HG03558 (cell line): ENCODE results near the gene MSRB3.

Source experiments
- ATAC-seq: cut with Tn5 transposase; IDR thresholded peaks from one replicate; pipeline ENCODE4 v1.9.1; 2021; ENCODE audit warnings: moderate number of reproducible peaks; ENCODE audit not compliant: unreplicated experiment; ENCODE audit errors: extremely low read depth

Gene MSRB3

DNA sequence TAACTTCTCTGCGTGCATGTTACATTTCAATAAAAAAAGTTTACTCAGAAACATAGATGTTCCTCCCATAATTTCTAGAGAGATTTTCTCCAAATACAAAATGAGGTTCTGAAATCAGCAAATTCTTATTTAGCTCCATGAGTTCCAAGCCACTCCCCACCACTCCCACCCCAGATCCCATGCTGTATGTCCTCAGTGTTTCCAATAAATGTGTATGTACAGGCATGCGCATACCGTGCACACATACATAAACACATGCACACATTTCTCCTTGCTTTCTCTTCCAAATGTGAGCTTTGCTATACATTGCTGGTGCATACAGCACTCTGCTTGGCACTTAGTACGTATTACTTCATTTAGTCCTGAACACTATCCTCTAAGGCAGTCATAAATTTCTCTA is 209.7 kb downstream of the MSRB3 start:
- no peak for ATAC-seq

DNA sequence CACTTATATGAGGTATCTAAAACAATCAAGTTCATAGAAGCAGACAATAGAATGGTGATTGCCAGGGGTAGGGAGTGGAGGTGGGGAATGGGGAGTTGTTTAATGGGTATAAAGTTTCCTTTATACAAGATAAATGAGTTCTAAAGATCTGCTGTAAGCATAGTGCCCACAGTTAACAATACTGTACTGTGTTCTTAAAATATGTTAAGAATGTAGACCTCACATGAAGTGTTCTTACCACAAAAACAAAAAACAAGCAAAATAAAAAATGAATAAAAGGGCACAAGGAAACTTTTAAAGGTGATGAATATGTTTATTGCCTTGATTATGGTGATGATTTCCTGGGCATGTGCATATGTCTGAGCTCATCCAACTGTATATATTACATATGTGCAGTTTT is 211.8 kb downstream of the MSRB3 start:
- ATAC-seq, result no peak

DNA sequence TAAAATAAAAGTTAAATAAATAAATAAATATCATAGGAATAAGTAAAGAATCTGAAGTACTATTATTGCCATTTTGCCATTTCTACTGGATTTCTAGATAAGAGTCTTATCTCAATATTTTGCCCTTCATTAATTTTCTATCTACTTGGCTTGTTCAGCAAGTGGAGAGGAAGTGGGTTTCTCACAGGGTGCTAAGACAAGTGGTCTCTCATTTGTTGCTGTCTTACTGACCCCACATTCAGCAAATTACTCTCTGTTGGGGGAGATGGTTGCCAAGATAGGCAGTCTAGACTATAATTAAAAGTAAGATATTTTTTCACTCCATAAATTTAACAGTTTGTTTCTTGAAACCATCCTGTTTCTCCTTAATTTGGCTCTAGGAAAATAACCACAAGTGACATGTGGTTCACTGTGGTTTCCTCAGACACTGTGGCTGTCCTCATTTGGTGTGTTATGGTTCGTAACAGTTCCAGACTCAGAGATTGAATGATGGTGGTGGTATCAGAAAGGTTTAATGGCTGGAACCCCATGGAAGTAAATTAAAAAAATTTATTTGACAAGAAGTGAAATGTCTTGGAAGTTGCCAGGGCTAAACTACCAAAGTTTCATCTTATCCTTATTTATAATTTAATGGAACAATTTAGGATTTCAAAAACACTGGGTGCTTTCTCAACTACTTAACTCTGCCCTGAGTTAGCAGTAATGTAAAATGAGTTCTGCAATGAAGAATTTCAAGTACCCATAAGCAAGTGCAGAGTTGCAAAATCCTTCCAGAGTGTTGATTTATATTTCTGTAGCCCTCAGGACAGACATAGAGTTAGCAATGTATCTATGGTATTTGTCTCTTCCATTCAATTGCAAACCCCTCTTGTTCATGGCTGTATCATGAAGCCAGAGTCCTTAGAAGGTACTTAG is 214.8 kb downstream of the MSRB3 start:
- no peak for ATAC-seq

DNA sequence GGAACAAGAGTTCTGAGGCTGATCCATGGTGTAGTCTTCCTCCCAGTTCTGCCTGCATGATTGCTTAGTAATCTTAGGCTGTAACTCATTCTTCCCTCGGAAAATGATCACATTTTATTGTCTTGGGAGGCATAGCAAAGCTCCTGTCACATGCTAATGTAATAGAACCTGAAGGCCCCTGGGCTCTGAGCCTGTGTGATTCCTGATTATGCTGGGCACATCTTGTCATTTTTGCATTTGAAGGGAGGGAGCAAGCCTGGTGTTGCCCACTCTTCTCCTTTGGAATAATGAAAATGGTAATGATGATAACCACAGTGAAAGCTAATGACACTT is 215.4 kb downstream of the MSRB3 start:
- no peak for ATAC-seq

DNA sequence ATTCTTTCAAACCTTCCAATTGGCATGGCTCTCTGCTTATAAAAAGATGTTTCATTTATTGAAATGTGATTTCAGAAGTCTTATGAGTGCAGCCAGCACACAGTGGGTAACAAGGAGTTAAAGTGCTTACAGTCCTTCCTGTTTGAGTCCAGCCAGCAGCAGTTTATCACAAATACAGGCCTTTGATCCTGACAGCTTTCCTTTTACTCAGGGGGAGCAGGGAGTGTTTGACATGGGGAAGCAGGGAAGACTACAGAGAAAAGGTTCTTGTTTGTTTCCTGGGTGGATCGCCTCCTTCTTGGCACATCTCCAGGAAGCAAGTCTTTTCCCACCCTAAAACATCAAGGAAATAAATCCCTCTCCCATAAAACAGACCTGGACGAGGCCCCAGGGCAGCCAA is 216.1 kb downstream of the MSRB3 start:
- ATAC-seq, result no peak

DNA sequence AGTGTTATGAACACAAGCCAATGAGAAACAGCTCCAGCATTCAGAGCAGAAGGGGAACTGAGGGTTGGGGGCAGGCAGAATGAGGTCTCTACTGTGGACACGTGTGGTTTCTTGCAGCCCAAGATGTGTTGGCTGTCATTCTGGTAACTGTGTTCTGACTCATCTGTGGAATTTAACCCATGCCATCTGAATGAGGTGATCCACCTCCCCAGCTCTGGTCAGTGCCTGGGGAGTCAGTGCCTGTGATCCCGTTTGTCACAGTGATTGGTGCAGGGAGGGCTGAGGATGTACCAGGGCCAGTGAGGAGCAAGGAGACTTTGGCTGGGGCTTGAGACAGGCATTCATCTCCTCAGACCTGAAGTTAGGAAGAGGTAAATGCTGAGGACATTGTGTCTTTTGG is 216.8 kb downstream of the MSRB3 start:
- ATAC-seq, result no peak

DNA sequence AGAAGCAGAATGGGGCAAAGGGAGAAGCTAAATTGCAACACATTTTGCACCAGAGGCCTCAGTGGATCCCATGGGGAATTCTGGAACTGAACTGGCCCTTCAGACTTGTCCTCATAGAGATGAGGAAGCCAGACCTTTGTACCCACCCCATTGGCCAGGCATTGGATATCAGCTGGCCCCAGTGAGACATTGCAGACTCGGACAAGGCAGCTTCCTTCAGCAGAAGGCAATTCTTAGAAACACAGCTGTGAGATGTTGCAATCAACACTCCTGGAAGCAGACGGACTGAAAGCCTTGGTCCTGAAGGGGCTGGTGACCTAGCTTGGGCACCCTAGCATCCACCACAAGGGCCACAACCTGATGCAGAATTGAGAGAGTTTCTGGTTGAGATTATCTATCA is 218.1 kb downstream of the MSRB3 start:
- ATAC-seq, result no peak

DNA sequence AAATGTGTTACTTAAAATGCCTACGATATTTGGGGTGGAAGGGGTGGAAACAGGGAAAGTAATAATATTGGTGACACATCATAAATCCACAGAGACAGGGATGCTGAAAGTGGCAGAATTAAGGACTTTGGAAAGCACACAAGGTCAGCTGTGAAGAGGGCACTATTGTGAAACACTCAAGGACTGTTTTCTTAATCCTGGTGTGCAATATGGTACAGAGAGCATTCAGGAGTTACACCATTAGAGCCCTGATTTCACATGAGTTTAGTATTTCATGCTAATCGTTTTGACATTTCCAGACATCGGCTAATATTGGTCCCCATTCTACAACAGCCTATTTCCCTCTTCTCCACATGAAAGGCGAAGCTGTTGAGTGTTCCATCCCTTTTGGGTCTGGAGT is 219.2 kb downstream of the MSRB3 start:
- no peak for ATAC-seq

DNA sequence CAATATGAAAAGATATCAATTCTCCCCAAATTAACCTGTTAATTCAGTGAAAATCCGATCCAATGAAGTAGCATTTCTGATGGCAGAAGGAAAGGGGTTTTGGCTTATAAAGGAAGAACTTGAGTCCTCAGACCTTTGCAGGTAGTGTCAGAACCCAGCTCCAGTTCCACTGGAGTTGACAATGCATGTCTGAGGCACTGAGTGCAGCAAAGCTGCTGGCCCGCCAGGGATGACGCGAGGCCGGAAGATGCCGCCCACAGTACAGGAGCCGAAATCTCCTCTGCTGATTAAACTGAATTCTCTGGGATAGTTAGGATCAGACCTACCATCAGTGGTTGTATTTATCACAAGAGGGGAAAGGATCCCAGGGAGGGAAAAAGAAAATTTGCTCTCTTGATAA is 220.7 kb downstream of the MSRB3 start:
- no peak for ATAC-seq

DNA sequence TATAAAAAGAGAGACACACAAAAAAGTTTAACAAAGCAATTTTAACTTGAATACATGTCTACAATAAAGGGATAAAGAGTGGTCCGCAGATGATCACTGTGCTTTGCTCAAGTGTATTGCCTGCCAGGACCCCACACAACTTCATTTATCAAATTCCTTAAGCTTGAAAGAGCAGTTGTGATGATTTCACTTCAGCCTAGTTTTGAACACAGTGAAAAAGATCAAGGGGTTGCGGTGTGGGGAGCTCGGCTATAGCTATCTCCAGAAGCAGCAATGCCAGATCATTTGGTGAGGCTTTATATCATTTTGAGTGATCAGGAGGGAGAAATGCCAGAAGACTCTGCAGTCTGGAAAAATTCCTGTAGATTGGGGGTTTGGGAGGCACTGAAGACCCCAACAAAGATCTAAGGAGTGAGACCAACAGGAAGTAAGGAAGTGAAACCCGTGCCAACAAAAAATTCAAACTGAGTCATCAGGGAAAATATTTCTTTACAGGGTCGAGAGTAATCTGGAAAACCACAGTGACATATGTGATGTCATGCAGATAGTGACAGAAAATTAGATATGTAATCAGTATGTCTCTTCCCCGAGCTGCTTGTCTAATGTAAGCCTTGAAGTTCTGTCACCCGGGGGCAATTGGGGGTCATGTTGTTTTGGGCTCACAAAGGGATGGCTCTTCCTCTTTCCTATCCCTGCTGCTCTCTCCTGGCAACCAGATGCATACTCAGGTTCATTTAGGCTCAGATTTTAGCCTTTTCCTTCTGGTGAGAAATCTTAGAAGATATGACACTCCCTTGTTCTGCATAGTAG is 221.8 kb downstream of the MSRB3 start:
- no peak for ATAC-seq

DNA sequence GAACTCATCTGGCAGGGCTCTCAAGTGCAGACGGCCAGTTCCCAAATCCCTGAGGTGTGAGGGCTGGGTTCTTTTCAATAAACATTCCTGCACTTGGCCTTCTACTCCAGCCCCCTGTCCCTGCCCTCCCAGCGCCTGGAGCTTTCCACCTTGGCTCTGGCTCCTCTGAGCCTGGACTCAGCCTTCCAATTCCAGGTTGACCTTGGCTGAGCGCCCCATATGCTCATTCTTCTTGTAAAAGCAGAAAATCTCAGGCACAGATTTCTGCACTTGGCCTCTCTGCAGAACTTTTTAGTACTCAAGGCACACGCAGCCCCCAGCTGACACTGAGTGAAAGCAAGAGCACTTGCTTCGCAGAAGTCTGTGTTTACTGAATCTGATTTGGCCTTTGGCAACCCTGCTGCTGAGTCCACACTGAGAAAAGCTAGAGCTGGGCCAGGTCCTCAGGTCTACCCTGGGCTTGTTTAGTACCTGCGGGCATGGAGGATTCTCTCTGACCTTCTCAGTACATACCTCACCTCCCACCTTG is 222.7 kb downstream of the MSRB3 start:
- ATAC-seq, result no peak

DNA sequence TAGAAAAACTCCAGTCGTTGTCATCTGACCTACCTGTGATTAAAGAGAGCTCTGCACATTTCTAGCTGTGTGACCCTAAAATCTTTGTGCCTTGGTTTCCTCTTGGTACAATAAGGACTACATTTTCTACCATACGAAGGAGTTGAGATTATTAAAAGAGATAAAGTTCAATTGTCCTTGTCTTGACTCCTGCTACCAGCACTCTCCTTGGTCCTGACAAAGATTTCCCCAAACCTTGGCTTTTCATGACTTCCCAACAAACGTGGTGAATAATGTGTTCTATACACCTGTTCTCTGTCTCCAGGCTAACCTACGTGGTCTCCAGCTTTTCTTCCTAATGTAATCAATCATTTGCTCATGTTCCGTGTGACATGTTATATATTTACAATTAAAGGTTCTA is 223.5 kb downstream of the MSRB3 start:
- no peak for ATAC-seq

DNA sequence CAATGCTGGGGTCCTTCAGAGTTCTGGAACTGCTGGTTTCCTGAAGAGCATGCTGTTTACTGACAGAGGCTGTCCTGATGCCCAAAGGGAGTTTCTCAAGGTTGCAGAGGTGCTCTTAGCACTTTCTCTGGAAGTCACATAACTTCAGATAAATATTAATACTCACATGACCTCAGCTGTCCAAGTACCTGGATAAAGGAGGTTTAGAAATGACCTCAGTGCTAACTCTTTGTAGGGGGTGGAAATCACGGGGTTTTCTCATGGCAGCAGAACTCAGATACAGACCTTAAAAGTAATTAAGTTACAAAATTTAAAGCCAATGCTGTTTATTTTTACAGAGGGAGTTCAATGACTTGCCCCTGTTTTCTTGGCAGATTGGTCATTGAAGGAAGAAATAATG is 225.9 kb downstream of the MSRB3 start:
- no peak for ATAC-seq

DNA sequence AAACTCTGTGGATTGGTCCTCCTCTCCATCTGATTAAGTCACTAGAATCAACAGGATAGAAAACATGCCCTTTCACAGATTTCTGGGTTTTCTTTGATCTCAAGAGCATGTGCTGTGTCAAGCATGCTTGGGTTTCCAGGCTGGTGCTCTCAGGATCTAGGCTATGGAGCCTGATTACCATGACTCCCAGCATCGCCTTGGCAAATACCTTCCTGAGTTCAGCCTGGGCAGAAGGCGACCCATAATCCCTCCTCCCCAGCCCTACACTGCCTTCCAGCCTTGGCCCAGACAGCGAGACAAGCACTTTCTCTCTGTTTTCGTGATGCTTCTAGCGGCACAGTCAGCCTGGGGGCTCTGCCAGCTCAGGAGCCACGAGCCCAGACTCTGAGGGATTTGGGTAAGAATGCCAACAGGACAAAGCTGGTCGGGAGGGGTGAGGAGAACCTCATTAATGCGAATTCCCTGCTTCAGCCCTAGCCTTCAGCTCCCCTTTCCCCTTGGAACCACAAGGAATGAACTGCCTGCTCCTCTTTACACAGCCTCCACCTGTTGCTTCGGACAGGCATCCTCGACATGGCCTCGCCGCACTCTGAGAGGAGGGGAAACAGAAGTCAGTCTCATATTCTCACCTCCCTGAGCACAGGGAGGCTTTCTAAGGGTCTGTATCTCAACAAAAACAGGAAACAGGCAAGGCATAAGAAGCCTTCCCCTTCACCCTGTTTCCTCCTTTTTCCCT is 227.1 kb downstream of the MSRB3 start:
- no peak for ATAC-seq

DNA sequence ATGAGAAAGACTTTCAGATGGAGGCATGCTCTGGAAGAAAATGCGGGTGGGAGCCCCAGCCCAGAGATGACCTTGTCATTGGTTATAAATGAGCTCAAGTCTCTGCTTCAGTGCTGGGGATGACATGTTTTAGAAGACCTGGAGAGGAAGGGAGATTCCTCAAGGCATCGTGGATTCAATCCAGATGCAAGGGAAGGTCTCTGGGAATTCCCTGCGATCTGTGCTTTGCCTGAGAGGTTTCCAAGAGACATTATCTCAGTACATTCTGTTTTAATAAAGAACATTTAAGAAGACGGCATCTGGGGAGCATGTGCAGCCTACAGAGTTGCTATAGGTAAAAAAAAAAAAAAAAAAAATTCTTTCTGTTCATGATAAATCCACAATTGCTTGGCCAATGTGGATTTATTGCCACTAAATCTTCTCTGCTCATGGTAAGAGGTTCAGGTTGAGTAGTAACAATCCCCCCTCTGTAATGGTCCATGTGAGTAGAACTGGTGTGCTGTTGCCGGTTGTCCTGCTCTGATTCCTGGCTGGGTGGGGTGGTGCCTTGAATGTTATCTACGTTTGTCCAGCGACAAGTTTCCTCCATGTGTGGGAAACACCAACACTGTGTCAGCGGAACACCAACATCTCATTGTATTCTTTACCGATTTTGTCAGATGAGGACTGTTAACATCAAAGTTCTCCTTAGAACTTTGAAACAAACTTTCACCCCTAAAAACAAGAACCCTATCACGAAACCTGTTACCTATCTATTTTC is 230.0 kb downstream of the MSRB3 start:
- no peak for ATAC-seq

DNA sequence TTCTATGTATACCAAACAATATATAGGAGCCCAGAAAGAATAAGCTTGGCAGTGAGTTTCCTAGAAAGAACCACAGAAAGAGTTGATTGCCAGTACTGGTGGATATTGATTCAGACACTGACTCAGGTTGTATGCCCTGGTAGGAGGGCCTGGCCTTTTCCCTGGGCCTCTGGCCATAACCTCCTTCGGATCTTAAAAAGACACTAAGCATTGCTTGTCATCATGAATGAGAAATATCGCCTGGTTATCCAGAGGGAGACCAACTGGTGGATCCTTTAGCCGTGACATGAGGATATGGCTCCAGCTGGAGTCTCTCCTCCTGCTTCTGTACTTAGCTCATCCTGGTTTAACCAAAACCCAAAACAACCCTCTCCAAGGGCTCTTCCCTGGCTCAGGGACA is 231.5 kb downstream of the MSRB3 start:
- ATAC-seq, result no peak

DNA sequence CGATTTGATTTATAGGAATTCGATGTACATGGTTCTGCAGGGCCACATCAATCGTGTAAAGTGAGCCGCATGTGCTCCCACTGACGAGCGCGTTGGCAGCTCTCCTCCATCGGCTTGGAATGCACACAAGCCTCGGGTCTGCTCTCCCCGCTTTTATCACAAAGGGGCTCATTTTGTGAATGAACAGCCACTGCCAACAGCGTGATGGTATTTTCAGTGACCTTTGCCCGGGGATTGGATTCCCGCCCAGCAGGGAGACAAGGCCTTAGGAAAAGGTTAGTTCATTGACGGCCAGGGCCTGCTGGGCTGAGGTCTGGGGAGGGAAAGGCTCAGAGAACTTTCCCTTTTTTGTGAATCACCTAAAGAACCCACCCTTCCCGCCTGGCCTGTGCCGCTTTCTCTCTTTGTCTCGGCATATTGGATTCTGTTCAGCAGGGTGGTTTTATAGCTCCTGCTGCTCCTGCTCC is 232.1 kb downstream of the MSRB3 start:
- no peak for ATAC-seq

DNA sequence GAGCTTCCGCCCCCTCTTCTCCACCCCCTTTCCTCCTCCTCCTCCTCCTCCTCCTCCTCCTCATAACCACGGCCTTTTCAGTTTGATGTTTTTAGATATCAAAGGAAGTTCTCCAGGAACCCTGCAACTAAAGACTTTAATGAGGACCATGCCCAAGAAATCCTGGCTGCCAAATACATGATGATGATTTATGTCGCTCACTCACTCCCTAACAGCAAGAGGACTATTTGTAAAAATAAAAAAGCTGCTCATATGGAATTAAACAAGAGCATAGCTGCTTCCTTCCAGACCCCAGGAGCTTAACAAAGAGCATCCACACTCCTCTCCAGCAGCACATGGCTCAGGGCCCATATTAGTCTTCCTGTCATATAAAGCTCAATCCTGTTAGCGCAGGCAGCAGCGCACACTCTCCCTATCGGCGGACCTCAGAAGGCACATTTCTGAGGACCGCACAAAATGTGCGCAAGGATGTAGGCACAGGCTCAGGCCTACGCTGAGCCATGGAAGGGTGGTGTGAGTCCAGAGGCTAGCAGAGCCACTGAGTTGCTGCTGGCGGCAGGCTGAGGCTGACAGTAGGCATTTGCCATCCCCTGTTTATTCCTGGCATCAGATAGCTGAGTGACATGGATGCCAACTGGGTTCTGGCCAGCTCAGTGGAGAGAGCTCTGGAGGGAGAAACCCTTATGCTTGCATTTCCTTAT is 232.8 kb downstream of the MSRB3 start:
- no peak for ATAC-seq

DNA sequence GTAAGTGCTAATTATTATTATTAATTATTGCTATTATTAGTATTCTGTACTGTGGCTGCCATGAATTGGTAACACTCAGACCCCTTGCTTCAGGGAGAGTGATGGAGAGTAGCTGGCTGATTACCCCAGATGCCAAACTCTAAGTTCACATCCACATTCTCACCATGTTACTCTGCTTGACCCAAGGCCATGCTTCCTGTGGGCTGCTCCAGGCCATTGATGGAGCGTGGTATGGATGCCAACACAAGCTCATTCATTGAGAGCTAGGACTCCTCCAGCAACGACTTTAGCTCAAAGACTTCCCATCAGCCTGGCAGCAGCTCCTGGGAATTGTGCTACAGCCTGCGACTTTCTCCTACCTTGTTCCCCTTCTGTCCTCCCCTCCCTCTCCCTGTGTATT is 233.4 kb downstream of the MSRB3 start:
- ATAC-seq, result no peak
